Esophagus squamous epithelium (tissue), 5 donors: Measurements from ENCODE around the gene THSD8. TPM values are rescaled to one million over a fixed set of nuclear protein-coding genes. Genes with fewer than 3 reads are reported as not detected.
A peak's percentile ranks its signal among the peaks of the same experiment; 100 is the strongest.

Experiments used
- DNase-seq: peaks from one replicate; lab custom pipeline; 2025; lab: John Stamatoyannopoulos, UW
- H3K27ac ChIP-seq, 4 donors: fragments of 200-600 bp; sonication (generic); one replicate each; pipeline ENCODE4 v1.5.1; 2016 to 2019; ENCODE audit warnings: mild to moderate bottlenecking in 1 of 4
- H3K27me3 ChIP-seq, 4 donors: fragments of 200-600 bp; sonication (generic); 1 replicate in 3 of 4; 2 replicates in 1 of 4; pipeline versions ENCODE4 v1.5.1 to v1.6.0; 2017 to 2021; ENCODE audit warnings: antibody characterized with exemption in 1 of 4
- H3K36me3 ChIP-seq, 3 donors: fragments of 200-600 bp; sonication (generic); one replicate each; pipeline ENCODE4 v1.5.1; 2016 to 2019
- H3K4me1 ChIP-seq, 3 donors: fragments of 200-600 bp; sonication (generic); one replicate each; pipeline ENCODE4 v1.5.1; 2017 to 2019
- H3K4me3 ChIP-seq, 4 donors: fragments of 200-600 bp; sonication (generic); 1 replicate in 3 of 4; 2 replicates in 1 of 4; pipeline ENCODE4 v1.5.1; 2016 to 2019; ENCODE audit warnings: mild to moderate bottlenecking in 2 of 4, moderate library complexity in 1 of 4
- H3K9me3 ChIP-seq, 3 donors: fragments of 200-600 bp; sonication (generic); one replicate each; pipeline ENCODE4 v1.5.1; 2016 to 2019
- POLR2A ChIP-seq, 4 donors: fragments of 450-650 bp; IDR thresholded peaks; one replicate each; pipeline ENCODE4 v1.6.1; 2017; ENCODE audit warnings: antibody characterized with exemption in 4 of 4, mild to moderate bottlenecking in 4 of 4, moderate library complexity in 3 of 4
- WGBS, 2 donors: methylation state at CpG; one replicate each; pipeline ENCODE4 v1.1.5; 2018; 5-methylcytosine and 5-hydroxymethylcytosine counted together
- intact Hi-C: fragments of 100-400 bp; cut with DNase I; formaldehyde crosslinking; loops from one replicate; pipeline ENCODE4 v1.15.0; 2022
- total RNA-seq, 4 donors: library from RNA; depleted of rRNA; stranded (reverse); fragments of >200 nt; gene quantifications; one replicate each; pipeline ENCODE4 v1.1.0, GENCODE V29; 2016
- TF ChIP-seq, protein P1 (sequence below), 6 experiments: fragments of 450-650 bp in 4 of 6; fragments of 200-600 bp in 2 of 6; sonication (generic) in 2 of 6; IDR thresholded peaks; one replicate each; pipeline ENCODE4 v1.5.1; 2016 to 2019; ENCODE audit warnings: antibody characterized with exemption in 6 of 6, mild to moderate bottlenecking in 4 of 6, moderate library complexity in 4 of 6
- donor health status: DM: yes; HTN: yes; CAD: no.

Gene THSD8
- total RNA-seq: not detected

GRCh38 chr19:12801466-12802266 lies at the start of gene THSD8, which contains the start of gene PRDX2:
TSS of gene THSD8 (plus strand) at chr19:12802069. CDS start at chr19:12802072, 3 bp downstream.
TSS of gene PRDX2 (minus strand) at chr19:12801800. CDS start at chr19:12801261, 539 bp downstream.
- H3K27me3 ChIP-seq: no peaks in the 10 kb centered on the region
- 0% methylated on average over 2 to 24 of the region's 78 CpGs for WGBS, 2 donors
- DNase-seq: no peak
- TF ChIP-seq, protein P1, sequence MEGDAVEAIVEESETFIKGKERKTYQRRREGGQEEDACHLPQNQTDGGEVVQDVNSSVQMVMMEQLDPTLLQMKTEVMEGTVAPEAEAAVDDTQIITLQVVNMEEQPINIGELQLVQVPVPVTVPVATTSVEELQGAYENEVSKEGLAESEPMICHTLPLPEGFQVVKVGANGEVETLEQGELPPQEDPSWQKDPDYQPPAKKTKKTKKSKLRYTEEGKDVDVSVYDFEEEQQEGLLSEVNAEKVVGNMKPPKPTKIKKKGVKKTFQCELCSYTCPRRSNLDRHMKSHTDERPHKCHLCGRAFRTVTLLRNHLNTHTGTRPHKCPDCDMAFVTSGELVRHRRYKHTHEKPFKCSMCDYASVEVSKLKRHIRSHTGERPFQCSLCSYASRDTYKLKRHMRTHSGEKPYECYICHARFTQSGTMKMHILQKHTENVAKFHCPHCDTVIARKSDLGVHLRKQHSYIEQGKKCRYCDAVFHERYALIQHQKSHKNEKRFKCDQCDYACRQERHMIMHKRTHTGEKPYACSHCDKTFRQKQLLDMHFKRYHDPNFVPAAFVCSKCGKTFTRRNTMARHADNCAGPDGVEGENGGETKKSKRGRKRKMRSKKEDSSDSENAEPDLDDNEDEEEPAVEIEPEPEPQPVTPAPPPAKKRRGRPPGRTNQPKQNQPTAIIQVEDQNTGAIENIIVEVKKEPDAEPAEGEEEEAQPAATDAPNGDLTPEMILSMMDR (IDR thresholded peaks at IDR 0.05): peak in 2 of 6 experiments; percentile 12 to 22
- peak in 2 of 4 donors; percentile 77 to 90 for TF ChIP-seq POLR2A (IDR thresholded peaks at IDR 0.05)
- H3K4me3 ChIP-seq: peak within 1 kb of the TSS; percentile 76 to 91 (median 82)
- intact Hi-C loops: loop anchor here (5.0 to 10.0 kb wide), 2 partner anchors 34 to 87 kb away; no protein-coding TSS in a partner anchor
- no peaks in the 10 kb centered on the region for H3K9me3 ChIP-seq
- peaks cover 0 to 38% (median 0%) of the 10 kb centered on the region in 3 donors for H3K36me3 ChIP-seq
- H3K27ac ChIP-seq: peak within 1 kb of the TSS; percentile 65 to 90 (median 86)
- H3K4me1 ChIP-seq: peaks cover 20 to 45% (median 33%) of the 10 kb centered on the region in 3 donors

GRCh38 chr19:12754465-12755196 lies 47.2 kb upstream of the THSD8 start:
- WGBS, 2 donors: 78 to 88% methylated on average over 9 to 41 of the region's 50 CpGs
- peaks cover 0 to 41% (median 0%) of the 10 kb centered on the region in 4 donors for H3K27me3 ChIP-seq
- H3K9me3 ChIP-seq: no peaks in the 10 kb centered on the region
- peaks cover 20 to 36% (median 22%) of the 10 kb centered on the region in 3 donors for H3K4me1 ChIP-seq
- intact Hi-C loops: no loop called here
- TF ChIP-seq, protein P1 (IDR thresholded peaks at IDR 0.05): no peak
- no peak for TF ChIP-seq POLR2A (IDR thresholded peaks at IDR 0.05)
- no peak for DNase-seq
- no peaks in the 10 kb centered on the region for H3K36me3 ChIP-seq
- H3K27ac ChIP-seq: no peak overlapping the region
- H3K4me3 ChIP-seq: no peak overlapping the region

DNA sequence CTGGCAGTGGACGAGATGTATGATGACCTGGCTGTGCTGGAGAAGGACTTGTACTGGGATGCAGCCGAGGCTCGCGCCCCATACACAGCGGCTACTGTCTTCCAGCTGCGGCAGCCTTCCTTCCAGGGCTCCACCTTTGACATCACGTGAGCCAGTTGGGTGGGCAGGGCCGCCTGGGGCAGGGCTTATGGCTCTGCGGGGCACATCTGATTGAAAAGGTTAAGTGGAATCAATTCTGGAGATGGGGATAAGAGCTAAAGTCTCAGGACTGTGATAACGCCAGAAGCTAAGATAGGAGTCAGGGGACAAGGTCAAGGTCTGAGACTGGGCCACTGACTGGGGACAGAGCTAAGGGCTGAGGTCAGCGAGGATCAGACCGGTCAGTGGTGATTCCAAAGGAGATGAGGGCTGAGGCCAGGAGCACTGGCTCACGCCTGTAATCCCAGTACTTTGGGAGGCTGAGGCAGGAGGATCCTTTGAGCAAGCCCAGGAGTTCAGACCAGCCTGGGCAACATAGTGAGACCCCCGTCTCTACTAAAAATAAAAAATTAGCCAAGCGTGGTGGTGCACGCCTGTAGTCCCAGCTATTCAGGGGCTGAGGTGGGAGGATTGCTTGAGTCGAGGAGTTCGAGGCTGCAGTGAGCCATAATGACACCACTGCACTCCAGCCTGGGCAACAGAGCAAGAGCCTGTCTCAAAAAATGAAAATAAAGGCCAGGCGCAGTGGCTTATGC lies 45.6 kb upstream of the THSD8 start:
- 60 to 93% methylated on average over 10 of the region's 19 CpGs for WGBS, 2 donors
- no peak for TF ChIP-seq POLR2A (IDR thresholded peaks at IDR 0.05)
- TF ChIP-seq, protein P1 (IDR thresholded peaks at IDR 0.05): no peak
- peaks cover 0 to 26% (median 0%) of the 10 kb centered on the region in 4 donors for H3K27me3 ChIP-seq
- H3K4me3 ChIP-seq: no peak overlapping the region
- H3K36me3 ChIP-seq: peaks cover 0 to 1% (median 0%) of the 10 kb centered on the region in 3 donors
- no peaks in the 10 kb centered on the region for H3K9me3 ChIP-seq
- DNase-seq: no peak
- intact Hi-C loops: no loop called here
- H3K4me1 ChIP-seq: peaks cover 11 to 19% (median 11%) of the 10 kb centered on the region in 3 donors
- H3K27ac ChIP-seq: no peak overlapping the region

- TF ChIP-seq, protein P1 (IDR thresholded peaks at IDR 0.05): peak; percentile 86 to 96 (median 94)
- no peak for TF ChIP-seq POLR2A (IDR thresholded peaks at IDR 0.05)
- Histone ChIP-seq H3K27ac (peak overlapping the region in 2 of 4 donors; percentile 36 to 59), H3K27me3 (peaks cover 0 to 12% (median 0%) of the 10 kb centered on the region in 4 donors), H3K4me3 (peak overlapping the region in 3 of 4 donors; percentile 29 to 59 (median 41)), H3K9me3 (no peaks in the 10 kb centered on the region), H3K4me1 (peaks cover 11 to 14% (median 11%) of the 10 kb centered on the region in 3 donors), H3K36me3 (peaks cover 0 to 15% (median 3%) of the 10 kb centered on the region in 3 donors)
- WGBS, 2 donors: 28 to 43% methylated on average over 7 to 14 of the region's 60 CpGs
- no peak for DNase-seq
- intact Hi-C loops: no loop called here
Measured at GRCh38 chr19:12757544-12758274, 44.2 kb upstream of the THSD8 start.
